ENCODE results near the gene MACROD1.

DNA sequence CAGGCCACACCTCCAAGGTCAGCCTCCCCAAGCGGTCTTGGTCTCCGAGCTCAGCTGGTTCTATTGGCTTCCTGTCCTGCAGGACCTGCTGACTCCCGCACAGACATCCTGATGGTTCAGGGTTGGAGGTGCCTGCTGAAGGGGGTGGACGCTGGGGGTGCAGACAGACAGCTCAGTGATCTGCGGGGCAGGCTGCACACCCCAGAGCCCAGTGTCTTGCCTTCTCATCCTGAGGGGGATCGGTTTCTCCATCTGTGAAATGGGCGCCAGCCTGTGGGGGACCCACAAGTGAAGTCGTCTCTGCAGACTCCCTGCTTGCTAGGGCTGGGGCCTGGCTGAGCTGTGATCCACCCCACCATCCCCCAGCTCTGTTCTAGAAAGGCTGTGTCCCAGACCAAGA lies 116.4 kb downstream of the MACROD1 start:
- TF ChIP-seq EZH2 (IDR thresholded peaks at IDR 0.05; ENCODE audit: insufficient read depth, low read length) = no peak
- TF ChIP-seq, protein P1, sequence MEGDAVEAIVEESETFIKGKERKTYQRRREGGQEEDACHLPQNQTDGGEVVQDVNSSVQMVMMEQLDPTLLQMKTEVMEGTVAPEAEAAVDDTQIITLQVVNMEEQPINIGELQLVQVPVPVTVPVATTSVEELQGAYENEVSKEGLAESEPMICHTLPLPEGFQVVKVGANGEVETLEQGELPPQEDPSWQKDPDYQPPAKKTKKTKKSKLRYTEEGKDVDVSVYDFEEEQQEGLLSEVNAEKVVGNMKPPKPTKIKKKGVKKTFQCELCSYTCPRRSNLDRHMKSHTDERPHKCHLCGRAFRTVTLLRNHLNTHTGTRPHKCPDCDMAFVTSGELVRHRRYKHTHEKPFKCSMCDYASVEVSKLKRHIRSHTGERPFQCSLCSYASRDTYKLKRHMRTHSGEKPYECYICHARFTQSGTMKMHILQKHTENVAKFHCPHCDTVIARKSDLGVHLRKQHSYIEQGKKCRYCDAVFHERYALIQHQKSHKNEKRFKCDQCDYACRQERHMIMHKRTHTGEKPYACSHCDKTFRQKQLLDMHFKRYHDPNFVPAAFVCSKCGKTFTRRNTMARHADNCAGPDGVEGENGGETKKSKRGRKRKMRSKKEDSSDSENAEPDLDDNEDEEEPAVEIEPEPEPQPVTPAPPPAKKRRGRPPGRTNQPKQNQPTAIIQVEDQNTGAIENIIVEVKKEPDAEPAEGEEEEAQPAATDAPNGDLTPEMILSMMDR (IDR thresholded peaks at IDR 0.05; ENCODE audit: insufficient read depth, low read depth, low read length) = no peak

All from astrocyte (in vitro differentiated cells and primary cell).